ENCODE data around the gene TXNRD2. TPM values are rescaled to one million over a fixed set of nuclear protein-coding genes. Genes with fewer than 3 reads are reported as not detected.
A peak's percentile ranks its signal among the peaks of the same experiment; 100 is the strongest.

TXNRD2 gene
- total RNA-seq, 1 experiment from 2014 or later, result 22.9 TPM

DNA sequence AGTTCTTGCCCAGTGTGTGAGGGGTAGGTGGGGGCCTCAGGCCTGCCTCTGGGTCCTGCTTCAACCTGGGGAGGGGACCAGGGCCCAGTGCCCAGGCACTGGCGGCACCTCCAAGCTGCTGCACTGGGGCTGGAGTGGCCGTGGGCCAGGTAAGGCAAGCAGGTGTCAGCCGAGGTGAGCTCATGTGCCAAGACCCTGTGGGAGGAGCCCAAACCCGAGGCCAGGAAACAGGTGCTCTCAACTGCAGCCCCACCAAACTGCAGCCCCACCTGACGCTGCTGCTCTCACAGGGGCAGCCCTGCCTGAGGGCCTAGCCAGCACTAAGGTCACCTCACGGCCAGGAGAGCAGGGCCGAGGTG is 68.9 kb downstream of the TXNRD2 start:
- no peak overlapping the region for H4K91ac ChIP-seq (ENCODE audit: insufficient read length, low read depth, low read length)
- no peaks in the 10 kb centered on the region; the same call in 1 of the 2 replicates for H3K4me1 ChIP-seq (ENCODE audit: insufficient read depth, low read length)
- H2AK5ac ChIP-seq (ENCODE audit: insufficient read length, low read length), result no peak overlapping the region
- H3K23me2 ChIP-seq (ENCODE audit: insufficient read length, low read depth, low read length, poor library complexity, severe bottlenecking), result no peaks in the 10 kb centered on the region
- peak overlapping the region; percentile 34; the same call in 1 of the 2 replicates for H3K14ac ChIP-seq (ENCODE audit: insufficient read depth, low read length)
- Mint-ChIP-seq H3K4me1 (peaks cover 17 to 23% of the 10 kb centered on the region in 2 experiments), H3K27me3 (ENCODE audit: low read depth) (no peaks in the 10 kb centered on the region), H3K9me3 (no peaks in the 10 kb centered on the region), H3K36me3 (ENCODE audit: insufficient read depth in 1 of 3, low read depth in 3 of 3) (no peaks in the 10 kb centered on the region), H3K4me3 (no peak overlapping the region), H3K27ac (no peak overlapping the region)
- peak; percentile 53 for DNase-seq
- H3K56ac ChIP-seq (ENCODE audit: insufficient read length, low read depth, low read length), result no peak overlapping the region
- no peak overlapping the region for H3K27ac ChIP-seq (ENCODE audit: insufficient read length, low read depth, low read length)
- no peak overlapping the region for H3T11ph ChIP-seq (ENCODE audit: low read length)
- H2BK20ac ChIP-seq (ENCODE audit: low read depth, low read length, poor library complexity, severe bottlenecking), result no peak overlapping the region
- H3K9me3 ChIP-seq (ENCODE audit: control insufficient read depth, low read depth, low read length), result no peaks in the 10 kb centered on the region
- H3K23ac ChIP-seq (ENCODE audit: insufficient read length, low read depth, low read length), result no peak overlapping the region
- no peak overlapping the region for H3K4me2 ChIP-seq (ENCODE audit: insufficient read depth, insufficient read length, low read length)
- H4K20me1 ChIP-seq (ENCODE audit: control insufficient read depth, insufficient read depth, insufficient read length), result no peaks in the 10 kb centered on the region
- no peak overlapping the region for H3K9ac ChIP-seq (ENCODE audit: extremely low read depth, insufficient read length, low read length)
- no peak for TF ChIP-seq CTCF (conservative IDR thresholded peaks at IDR 0.05)
- H2BK12ac ChIP-seq (ENCODE audit: insufficient read length, low read depth, low read length), result no peak overlapping the region
- no CpG with 5 or more reads among the region's 7 CpGs for WGBS (ENCODE audit: extremely low coverage, insufficient read length, low lambda C conversion rate)
- H3K18ac ChIP-seq (ENCODE audit: insufficient read length, low read depth, low read length), result no peak overlapping the region
- H2BK120ac ChIP-seq (ENCODE audit: low read depth, low read length, poor library complexity, severe bottlenecking), result no peak overlapping the region
- H3K79me1 ChIP-seq (ENCODE audit: insufficient read depth, low read depth, low read length, poor library complexity, severe bottlenecking), result no peaks in the 10 kb centered on the region
- H2BK5ac ChIP-seq (ENCODE audit: insufficient read length, low read length), result no peak overlapping the region
- H2BK15ac ChIP-seq (ENCODE audit: low read depth, low read length), result no peak overlapping the region
- H4K8ac ChIP-seq (replicated peaks; ENCODE audit: insufficient read length, low read depth, low read length), result no peak overlapping the region
- no peak overlapping the region for H3K4ac ChIP-seq (ENCODE audit: low read depth, low read length)
- H2AFZ ChIP-seq (ENCODE audit: low read length), result no peak overlapping the region
- no peak overlapping the region for H4K5ac ChIP-seq (ENCODE audit: insufficient read length, low read depth, low read length)
- no peaks in the 10 kb centered on the region for H3K79me2 ChIP-seq (ENCODE audit: insufficient read depth, low read length)
- no peaks in the 10 kb centered on the region for H3K27me3 ChIP-seq (ENCODE audit: insufficient read depth, low read length)
